Endometrium (tissue), 2 donors: ENCODE results near the gene CUL3.

Source experiments
- FAIRE-seq: peaks from 2 replicates; lab custom pipeline; 2012; peaks lifted over from hg19 to GRCh38; lab: Jason Lieb, UNC
- donor health status: control.
- donor health status: control.

The CUL3 gene

GRCh38 chr2:224472137-224472536, 113.0 kb downstream of the CUL3 start:
- no peak for FAIRE-seq

GRCh38 chr2:224469374-224469964, 115.7 kb downstream of the CUL3 start:
- no peak for FAIRE-seq

GRCh38 chr2:224466304-224466895, 118.8 kb downstream of the CUL3 start:
- no peak for FAIRE-seq

- no peak for FAIRE-seq
Observed at GRCh38 chr2:224461391-224461790, 123.8 kb downstream of the CUL3 start.

- FAIRE-seq, result no peak
Observed at GRCh38 chr2:224457408-224458096, 127.6 kb downstream of the CUL3 start.

GRCh38 chr2:224453892-224454291, 131.3 kb downstream of the CUL3 start:
- no peak for FAIRE-seq

- FAIRE-seq, result no peak
Observed at GRCh38 chr2:224449212-224450147, 135.7 kb downstream of the CUL3 start.

GRCh38 chr2:224448236-224448635, 136.9 kb downstream of the CUL3 start:
- no peak for FAIRE-seq

- FAIRE-seq, result no peak
Observed at GRCh38 chr2:224444783-224445182, 140.4 kb downstream of the CUL3 start.

- FAIRE-seq, result no peak
Observed at GRCh38 chr2:224444021-224444420, 141.1 kb downstream of the CUL3 start.

- FAIRE-seq, result no peak
Observed at GRCh38 chr2:224442071-224442967, 142.8 kb downstream of the CUL3 start.

GRCh38 chr2:224440988-224441387, 144.2 kb downstream of the CUL3 start:
- FAIRE-seq, result no peak

GRCh38 chr2:224438726-224439125, 146.4 kb downstream of the CUL3 start:
- no peak for FAIRE-seq

- FAIRE-seq, result no peak
Observed at GRCh38 chr2:224436634-224437033, 148.5 kb downstream of the CUL3 start.

GRCh38 chr2:224434618-224435017, 150.5 kb downstream of the CUL3 start:
- no peak for FAIRE-seq

GRCh38 chr2:224433442-224433841, 151.7 kb downstream of the CUL3 start:
- FAIRE-seq, result no peak

- FAIRE-seq, result no peak
Observed at GRCh38 chr2:224432003-224432579, 153.1 kb downstream of the CUL3 start.

GRCh38 chr2:224429441-224429810, 155.7 kb downstream of the CUL3 start:
- no peak for FAIRE-seq

- FAIRE-seq, result no peak
Observed at GRCh38 chr2:224428787-224429440, 156.2 kb downstream of the CUL3 start.

- no peak for FAIRE-seq
Observed at GRCh38 chr2:224427471-224427870, 157.7 kb downstream of the CUL3 start.

GRCh38 chr2:224426656-224427055, 158.5 kb downstream of the CUL3 start:
- no peak for FAIRE-seq
